ENCODE results near the gene GPHB5. TPM values are rescaled to one million over a fixed set of nuclear protein-coding genes. Genes with fewer than 3 reads are reported as not detected.

Gene GPHB5
- total RNA-seq, 2 experiments from 2014 or later, result not detected

- intact Hi-C loops (cut with micrococcal nuclease; ENCODE audit: unreplicated experiment), result loop anchor here (5.0 kb wide), 2 partner anchors 104 to 1099 kb away; no protein-coding TSS in a partner anchor
- H4K20me1 ChIP-seq (ENCODE audit: insufficient read depth, low read length), result no peaks in the 10 kb centered on the region
- H3K4me2 ChIP-seq (ENCODE audit: low read length), result no peak overlapping the region
- H3K27ac ChIP-seq (ENCODE audit: low read depth, low read length, poor library complexity, severe bottlenecking), result no peak overlapping the region
- no peaks in the 10 kb centered on the region for H3K9me2 ChIP-seq (ENCODE audit: insufficient read depth, low read length)
- CTCF ChIA-PET (ENCODE audit: unreplicated experiment), result no interaction called here
- H3K9me3 ChIP-seq (ENCODE audit: low read length), result no peaks in the 10 kb centered on the region
- H3K4me3 ChIP-seq (ENCODE audit: low read depth, low read length, poor library complexity, severe bottlenecking), result no peak overlapping the region
- no peak for TF ChIP-seq EZH2phosphoT487 (IDR thresholded peaks at IDR 0.05; ENCODE audit: borderline replicate concordance, low read depth, low read length)
- no peak for TF ChIP-seq CTCF (conservative IDR thresholded peaks at IDR 0.05; ENCODE audit: low read length)
- BruUV-seq (replicated peaks), result no TSS peak
- no peaks in the 10 kb centered on the region for H3K4me1 ChIP-seq (ENCODE audit: insufficient read depth, low read length, poor library complexity, severe bottlenecking)
- no peaks in the 10 kb centered on the region for H3K79me2 ChIP-seq (ENCODE audit: insufficient read depth, low read depth, low read length)
- DNase-seq (ENCODE audit: low spot score), result no peak
- no peaks in the 10 kb centered on the region for H3K36me3 ChIP-seq (ENCODE audit: insufficient read depth, low read length)
- POLR2A ChIA-PET, result no interaction called here
- no peak overlapping the region for H2AFZ ChIP-seq (ENCODE audit: low read length)
These were observed 42.7 kb downstream of the GPHB5 start for GRCh38 chr14:63276016-63276415.

GRCh38 chr14:63275611-63276010 lies 43.1 kb downstream of the GPHB5 start:
- no peak overlapping the region for H2AFZ ChIP-seq (ENCODE audit: low read length)
- no peak overlapping the region for H3K27ac ChIP-seq (ENCODE audit: low read depth, low read length, poor library complexity, severe bottlenecking)
- no TSS peak for BruUV-seq (replicated peaks)
- no peaks in the 10 kb centered on the region for H3K79me2 ChIP-seq (ENCODE audit: insufficient read depth, low read depth, low read length)
- TF ChIP-seq EZH2phosphoT487 (IDR thresholded peaks at IDR 0.05; ENCODE audit: borderline replicate concordance, low read depth, low read length), result no peak
- TF ChIP-seq CTCF (conservative IDR thresholded peaks at IDR 0.05; ENCODE audit: low read length), result no peak
- POLR2A ChIA-PET, result no interaction called here
- H3K4me1 ChIP-seq (ENCODE audit: insufficient read depth, low read length, poor library complexity, severe bottlenecking), result no peaks in the 10 kb centered on the region
- no peak overlapping the region for H3K4me3 ChIP-seq (ENCODE audit: low read depth, low read length, poor library complexity, severe bottlenecking)
- H3K4me2 ChIP-seq (ENCODE audit: low read length), result no peak overlapping the region
- no peaks in the 10 kb centered on the region for H3K9me2 ChIP-seq (ENCODE audit: insufficient read depth, low read length)
- no peak for DNase-seq (ENCODE audit: low spot score)
- H4K20me1 ChIP-seq (ENCODE audit: insufficient read depth, low read length), result no peaks in the 10 kb centered on the region
- no peaks in the 10 kb centered on the region for H3K9me3 ChIP-seq (ENCODE audit: low read length)
- no peaks in the 10 kb centered on the region for H3K36me3 ChIP-seq (ENCODE audit: insufficient read depth, low read length)
- CTCF ChIA-PET (ENCODE audit: unreplicated experiment), result no interaction called here
- intact Hi-C loops (cut with micrococcal nuclease; ENCODE audit: unreplicated experiment), result loop anchor here (5.0 kb wide), 2 partner anchors 103 to 1098 kb away; no protein-coding TSS in a partner anchor

GRCh38 chr14:63273717-63274655 lies 44.7 kb downstream of the GPHB5 start:
- no peak for DNase-seq (ENCODE audit: low spot score)
- CTCF ChIA-PET (ENCODE audit: unreplicated experiment), result no interaction called here
- Histone ChIP-seq H3K9me3 (ENCODE audit: low read length) (no peaks in the 10 kb centered on the region), H2AFZ (ENCODE audit: low read length) (no peak overlapping the region), H4K20me1 (ENCODE audit: insufficient read depth, low read length) (no peaks in the 10 kb centered on the region), H3K4me1 (ENCODE audit: insufficient read depth, low read length, poor library complexity, severe bottlenecking) (no peaks in the 10 kb centered on the region), H3K4me3 (ENCODE audit: low read depth, low read length, poor library complexity, severe bottlenecking) (no peak overlapping the region), H3K79me2 (ENCODE audit: insufficient read depth, low read depth, low read length) (no peaks in the 10 kb centered on the region), H3K4me2 (ENCODE audit: low read length) (no peak overlapping the region), H3K9me2 (ENCODE audit: insufficient read depth, low read length) (no peaks in the 10 kb centered on the region), H3K36me3 (ENCODE audit: insufficient read depth, low read length) (no peaks in the 10 kb centered on the region), H3K27ac (ENCODE audit: low read depth, low read length, poor library complexity, severe bottlenecking) (no peak overlapping the region)
- intact Hi-C loops (cut with micrococcal nuclease; ENCODE audit: unreplicated experiment), result no loop called here
- BruUV-seq (replicated peaks), result no TSS peak
- POLR2A ChIA-PET, result no interaction called here
- TF ChIP-seq CTCF (conservative IDR thresholded peaks at IDR 0.05; ENCODE audit: low read length) (no peak), EZH2phosphoT487 (IDR thresholded peaks at IDR 0.05; ENCODE audit: borderline replicate concordance, low read depth, low read length) (no peak)
